Stimulated activated naive CD4-positive, alpha-beta T cell (primary cell): ENCODE data around the gene NR1I3.
A peak's percentile ranks its signal among the peaks of the same experiment; 100 is the strongest.

Source experiments
- DNase-seq, 6 experiments: peaks; one replicate each; lab custom pipeline; 2025; lab: John Stamatoyannopoulos, UW

Gene NR1I3

DNA sequence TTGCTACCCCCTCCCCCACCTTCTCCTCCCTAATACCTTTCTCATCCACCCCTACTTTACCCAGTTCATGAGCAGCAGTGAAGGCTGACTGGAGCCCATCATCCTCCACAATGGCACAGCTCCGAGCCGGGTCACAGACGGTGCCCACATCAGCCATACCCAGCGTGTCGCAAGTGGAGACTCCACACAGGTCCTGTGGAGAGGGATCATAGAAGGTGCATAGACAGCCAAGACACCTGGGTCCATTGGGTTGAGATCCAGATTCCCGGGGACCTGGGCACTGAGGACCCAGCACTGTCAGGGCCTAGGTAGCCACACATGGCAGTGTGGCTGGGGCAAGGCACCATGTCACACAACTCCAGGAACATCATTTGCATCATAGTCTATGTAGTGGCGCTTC lies 41.9 kb downstream of the NR1I3 start:
- DNase-seq: no peak

DNA sequence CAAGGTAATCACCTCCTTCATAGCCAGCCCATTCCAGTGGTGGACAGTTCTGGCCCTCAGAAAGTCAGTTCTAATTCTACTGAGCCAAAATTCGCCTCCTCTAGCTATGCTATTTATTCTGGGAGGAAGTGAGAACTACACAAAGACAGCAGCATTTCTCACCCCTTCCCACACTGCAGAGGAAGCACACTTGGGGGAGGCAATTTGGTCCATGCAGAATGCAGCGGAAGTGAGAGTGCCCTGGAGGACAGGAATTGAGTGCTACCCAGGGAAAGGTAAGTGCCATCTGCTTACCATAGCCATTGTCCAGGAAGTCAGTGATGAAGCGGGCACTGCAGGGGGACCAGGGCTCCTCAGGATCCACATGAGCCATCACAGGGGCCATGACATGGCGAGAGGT lies 42.8 kb downstream of the NR1I3 start:
- DNase-seq: peak in 1 of 6 experiments; percentile 11

DNA sequence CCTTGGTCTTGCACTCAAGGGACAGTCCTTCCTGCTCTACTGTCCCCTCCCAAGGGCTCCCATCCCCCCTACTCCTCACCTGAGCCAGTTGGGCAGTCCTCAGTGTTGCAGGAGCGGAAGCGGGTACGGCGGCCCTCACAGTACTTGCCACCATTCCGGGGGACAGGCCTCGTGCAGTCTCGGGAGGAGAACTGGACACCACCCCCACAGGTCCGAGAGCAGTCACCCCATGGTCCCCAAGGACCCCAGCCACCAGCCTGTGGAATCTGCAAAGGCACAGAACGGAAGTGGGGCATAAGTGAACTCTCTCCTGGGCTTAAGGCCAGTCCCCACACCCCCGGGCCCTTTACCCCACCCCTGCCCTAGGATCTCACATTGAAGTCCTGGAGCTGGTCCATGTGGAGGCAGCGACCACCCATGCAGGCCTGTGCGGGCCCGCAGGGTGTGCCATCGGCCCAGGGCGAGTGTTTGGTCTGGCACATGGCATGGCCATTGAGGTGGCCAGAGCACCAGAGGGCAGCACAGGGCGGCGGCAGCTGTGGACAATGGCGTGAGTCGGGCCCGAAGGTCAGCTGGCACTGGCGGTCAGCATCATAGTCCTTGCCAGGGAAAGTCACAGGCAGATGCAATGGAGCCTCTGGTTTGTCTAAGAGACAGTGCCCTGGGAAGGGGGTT lies 44.3 kb downstream of the NR1I3 start:
- no peak for DNase-seq

DNA sequence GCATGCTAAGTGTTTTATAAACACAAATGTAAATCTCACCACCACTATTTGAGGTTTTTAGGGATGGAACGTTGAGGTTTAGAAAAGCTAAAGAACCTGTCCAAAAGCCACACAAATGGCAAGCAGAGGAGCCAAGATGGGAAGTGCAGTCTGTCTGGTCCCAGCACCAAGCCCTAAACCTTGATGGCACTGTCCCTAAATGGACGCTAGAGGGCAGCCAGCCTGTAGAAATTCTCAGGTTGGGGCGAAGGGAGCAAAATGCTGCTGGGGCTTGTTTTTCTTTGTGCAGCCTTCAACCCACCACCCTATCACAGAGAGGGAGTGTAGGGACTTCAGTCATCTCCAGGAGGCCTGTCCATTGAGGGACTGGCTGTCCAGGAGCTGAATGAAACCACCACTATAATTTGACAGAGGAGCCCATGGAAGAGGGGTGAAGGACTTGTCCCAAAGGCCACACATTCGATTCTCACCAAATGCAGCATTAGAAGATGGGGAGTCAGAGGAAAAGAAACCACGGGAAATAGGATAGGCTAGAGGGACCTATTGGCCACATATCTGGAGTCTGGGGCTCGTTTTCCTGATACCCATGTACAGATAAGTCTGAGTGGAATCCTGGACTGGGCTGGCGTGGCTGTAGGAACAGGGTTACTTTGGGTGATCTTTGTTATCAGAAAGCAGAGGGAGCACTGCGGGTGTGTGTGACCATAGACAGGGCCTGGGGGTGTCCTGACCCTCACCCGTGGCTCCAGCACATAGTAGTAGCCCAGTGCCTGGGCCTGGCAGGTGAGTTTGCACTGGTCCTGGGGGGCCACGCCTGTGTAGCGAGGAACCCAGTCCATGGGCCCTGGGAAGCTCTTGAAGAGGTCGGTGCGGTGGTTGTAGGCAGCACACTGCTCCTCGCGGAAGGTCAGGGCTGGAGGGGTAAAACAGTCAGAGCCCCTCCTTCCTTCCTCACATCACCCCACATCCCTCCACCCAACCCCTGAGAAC lies 45.2 kb downstream of the NR1I3 start:
- peak; percentile 41 to 81 (median 51) for DNase-seq

DNA sequence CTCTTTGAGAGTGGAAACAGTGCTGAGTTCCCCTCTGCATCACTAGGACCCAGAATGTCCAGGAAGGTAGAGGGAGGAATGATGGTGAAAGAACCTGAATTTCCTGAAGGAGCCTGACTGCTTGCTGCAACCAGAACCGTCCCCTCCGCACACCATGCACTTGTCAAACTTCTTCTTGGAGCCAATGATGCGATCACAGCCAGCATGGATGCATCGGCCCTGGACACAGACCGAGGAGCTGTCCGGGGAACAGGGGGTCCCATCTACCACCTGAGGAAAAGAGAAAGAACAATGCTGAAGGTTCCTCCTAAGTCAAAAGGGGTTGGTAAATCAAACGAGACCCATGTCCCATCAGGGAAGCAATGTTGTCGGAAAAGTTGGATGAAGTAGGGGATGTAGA lies 46.0 kb downstream of the NR1I3 start:
- no peak for DNase-seq

DNA sequence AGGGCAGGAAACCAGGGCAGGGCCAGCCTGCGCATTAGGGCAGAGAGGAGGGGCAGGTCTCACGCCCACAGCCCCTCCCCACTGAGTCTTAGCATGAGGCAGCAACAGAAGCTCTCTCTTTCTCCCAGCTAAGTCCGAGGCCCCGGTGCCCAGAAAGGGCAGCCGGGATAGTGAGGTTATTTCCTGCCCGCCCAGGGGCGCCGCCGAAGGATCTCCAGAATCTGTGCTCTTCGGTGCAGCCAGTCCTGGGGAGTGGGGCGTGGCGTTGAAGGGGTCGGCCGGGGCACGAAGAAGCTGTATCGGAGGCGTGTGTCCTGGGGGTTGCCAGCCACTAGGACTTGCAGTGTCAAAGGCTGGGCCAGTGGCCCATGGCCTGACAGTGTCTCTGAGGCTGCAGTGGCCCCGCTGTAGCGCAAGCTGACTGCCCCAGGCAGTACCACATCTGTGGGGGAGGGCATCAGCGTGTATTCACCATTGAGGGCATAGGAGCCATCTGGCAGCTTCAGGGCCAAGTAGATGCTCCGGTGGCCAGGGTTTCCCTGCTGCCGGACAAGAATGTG lies 47.0 kb downstream of the NR1I3 start:
- no peak for DNase-seq

DNA sequence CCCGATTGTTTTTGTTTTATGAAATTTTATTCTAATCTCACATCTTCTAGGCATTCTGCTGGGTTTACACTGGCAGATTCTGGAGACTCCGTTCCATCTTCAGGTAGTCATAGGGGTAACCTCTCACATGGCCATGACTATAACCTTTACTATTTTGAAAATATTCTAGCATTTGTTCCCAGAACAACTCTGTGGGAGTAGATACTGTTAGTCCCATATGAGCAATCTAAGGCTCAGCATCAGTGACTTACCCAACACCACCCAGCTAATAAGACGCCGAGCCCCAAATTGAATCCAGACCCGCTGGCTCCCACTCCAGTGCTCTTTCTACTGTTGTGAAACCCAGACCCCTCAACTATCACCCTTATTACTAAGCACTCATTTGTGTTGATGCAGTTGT lies 49.0 kb downstream of the NR1I3 start:
- no peak for DNase-seq

DNA sequence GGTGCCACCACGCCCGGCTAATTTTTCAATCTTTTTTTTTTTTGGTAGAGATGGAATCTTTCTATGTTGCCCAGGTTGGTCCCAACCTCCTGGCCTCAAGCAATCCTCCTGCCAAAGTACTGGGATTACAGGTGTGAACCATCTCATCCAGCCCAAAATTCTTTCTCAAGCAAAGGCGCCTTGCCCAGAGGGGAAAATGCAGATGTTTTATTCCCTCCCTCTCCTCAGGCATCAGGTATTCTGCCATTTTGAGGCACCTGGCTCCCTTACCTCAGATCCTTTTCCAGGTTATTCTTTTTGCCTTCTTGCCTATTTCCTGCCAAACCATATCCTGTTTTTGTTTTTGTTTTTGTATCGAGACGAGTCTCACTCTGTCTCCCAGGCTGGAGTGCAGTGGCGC lies 49.6 kb downstream of the NR1I3 start:
- DNase-seq: no peak

DNA sequence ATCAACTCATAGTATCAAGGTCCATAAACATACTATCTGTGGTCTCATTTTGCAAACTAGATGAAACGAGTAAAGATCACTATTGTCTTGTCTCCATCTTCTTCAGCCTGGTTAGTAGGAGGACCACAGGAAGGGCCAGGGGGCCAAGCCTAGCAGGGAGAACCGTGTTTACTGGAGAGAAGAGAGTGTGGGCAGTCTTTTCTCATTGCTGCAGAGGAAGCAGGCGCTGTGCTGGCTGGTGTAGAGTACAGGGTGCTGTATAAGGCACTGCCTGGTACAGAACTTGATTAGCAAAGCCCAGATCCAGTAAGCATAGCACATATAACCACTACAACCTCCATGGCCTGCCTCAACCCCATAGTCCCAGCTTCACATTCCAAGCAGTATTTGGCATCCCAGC lies 50.7 kb downstream of the NR1I3 start:
- peak in 1 of 6 experiments; percentile 13 for DNase-seq

DNA sequence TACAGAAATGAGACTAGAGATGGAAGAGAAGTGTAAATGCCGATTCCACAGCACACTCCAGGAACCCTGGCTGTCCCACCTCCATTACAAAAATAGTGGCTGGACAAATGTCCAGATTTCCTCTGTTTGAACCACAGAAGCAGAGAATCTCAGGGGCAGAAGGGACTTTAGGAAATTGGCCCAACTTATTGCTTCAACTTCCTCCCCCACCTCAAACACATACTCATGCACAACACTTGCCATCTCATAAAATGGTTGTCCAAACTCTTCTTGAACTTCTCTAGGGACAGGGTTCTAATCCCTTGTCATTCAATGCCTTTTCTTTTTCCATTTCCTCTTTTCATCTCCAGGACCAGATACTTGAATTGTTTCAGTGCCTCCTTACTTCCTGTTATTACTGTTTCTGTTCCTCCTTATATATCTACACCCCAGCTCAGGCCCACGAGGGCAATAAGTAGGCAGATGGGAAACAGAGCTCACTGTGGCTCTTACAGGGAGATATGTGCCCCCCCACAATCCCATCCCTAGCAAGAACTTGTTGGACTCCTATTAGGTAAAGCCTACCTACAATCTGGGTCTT lies 52.2 kb downstream of the NR1I3 start:
- peak in 2 of 6 experiments; percentile 52 to 58 for DNase-seq

DNA sequence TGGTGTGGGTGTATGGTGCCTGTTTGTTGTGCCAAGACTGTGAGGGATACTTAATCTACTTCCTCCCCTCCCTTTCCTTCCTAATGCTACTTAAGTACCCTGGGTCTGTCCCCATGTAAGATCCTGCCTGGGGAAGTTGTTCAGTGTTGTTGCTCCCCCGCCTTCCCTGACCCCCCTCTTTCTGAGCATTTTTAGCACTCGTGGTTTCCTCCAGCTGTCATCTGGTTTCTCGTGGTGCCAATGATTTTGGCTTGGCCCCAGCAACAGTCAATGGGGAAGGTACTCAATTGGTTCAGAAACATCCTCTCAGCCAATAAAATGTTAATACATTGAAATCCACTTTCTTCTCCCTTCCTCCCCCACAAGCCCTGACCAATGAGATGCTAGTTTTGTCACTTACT lies 52.7 kb downstream of the NR1I3 start:
- peak; percentile 47 to 91 (median 81) for DNase-seq

DNA sequence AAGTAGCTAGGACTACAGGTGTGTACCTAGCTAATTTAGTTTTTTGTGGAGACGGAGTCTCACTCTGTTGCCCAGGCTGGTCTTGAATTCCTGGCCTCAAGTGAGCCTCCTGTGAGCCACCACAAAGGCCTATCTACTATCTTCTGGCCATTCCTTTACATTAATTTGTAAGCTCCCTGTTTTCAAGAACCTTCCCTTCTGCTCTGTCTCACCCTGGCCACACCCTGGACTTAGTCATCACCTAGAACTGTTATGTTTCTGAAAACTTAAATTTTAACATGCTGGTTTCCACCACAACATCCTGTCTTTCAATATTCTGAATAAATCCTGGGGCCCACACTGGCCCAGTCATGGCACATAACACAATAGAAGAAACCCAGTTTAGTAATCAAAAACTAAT lies 55.8 kb downstream of the NR1I3 start:
- DNase-seq: peak in 5 of 6 experiments; percentile 8 to 65 (median 50)

DNA sequence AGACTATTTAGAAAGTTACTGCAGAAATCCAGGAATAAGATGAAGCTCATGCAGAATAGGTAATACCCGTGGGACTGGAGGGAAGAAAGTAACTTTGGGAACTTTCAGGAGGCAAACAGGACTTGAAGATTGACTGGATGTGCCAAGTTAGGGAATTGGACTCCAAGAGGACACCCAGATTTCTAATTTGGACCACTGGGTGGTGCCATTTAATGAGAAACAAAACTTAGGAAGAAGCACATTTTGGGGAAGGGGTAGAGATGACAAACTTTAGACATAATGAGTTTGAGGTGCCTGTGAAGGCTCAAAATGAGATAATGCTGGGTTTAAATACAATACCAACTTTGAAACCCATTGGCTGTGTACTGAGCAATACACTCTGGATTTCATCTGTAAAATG lies 57.4 kb downstream of the NR1I3 start:
- peak in 1 of 6 experiments; percentile 14 for DNase-seq

DNA sequence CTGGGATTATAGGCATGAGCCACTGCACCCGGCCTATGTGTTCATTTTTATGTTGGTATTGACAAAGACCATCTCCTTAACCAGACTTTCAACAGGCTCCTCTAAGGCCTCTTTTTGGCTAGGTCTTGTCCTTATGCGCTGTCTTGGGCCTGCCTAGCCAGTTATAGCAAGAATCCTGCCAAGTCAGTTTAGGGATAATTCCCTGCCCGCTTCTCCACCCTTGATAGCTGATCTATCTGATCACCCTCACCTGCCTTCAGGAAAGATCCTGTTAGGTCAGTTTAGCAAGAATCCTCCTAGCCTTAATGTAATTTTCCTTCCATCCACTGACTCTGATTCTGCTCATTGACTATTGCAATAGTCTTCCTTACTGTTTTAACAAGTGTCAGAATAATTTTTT lies 58.3 kb downstream of the NR1I3 start:
- no peak for DNase-seq
